CD4-positive, alpha-beta T cell (primary cell): ENCODE measurements around the gene MYOF. TPM values are rescaled to one million over a fixed set of nuclear protein-coding genes. Genes with fewer than 3 reads are reported as not detected.

ENCODE experiments used
- ATAC-seq: fragments of 200-7000 bp; cut with Tn5 transposase; one replicate; pipeline ENCODE4 v1.10.0; 2022; ENCODE audit warnings: mild to moderate bottlenecking; ENCODE audit not compliant: poor library complexity
- CTCF ChIA-PET: fragments of 350-600 bp; sonication (Branson Sonifier 250); formaldehyde crosslinking; loops from one replicate; lab custom pipeline; 2021; ENCODE audit warnings: antibody characterized with exemption, inconsistent platforms; lab: Charles Lee
- POLR2A ChIA-PET: fragments of 350-600 bp; sonication (Branson Sonifier 250); formaldehyde crosslinking; loops from one replicate; lab custom pipeline; 2021; ENCODE audit warnings: antibody characterized with exemption, inconsistent platforms; lab: Charles Lee
- DNase-seq, 14 experiments: peaks; one replicate each; pipeline ENCODE4 v3.0.0-alpha.2; 2013 to 2020; ENCODE audit warnings: mixed read lengths in 2 of 14
- H3K27ac ChIP-seq, 2 donors: one replicate each; pipeline versions ENCODE4 v1.5.1 to v1.7.0; 2013; ENCODE audit warnings: low read length in 2 of 2, low read depth in 1 of 2, mild to moderate bottlenecking in 1 of 2
- H3K27me3 ChIP-seq, 2 experiments: 1 replicate in 1 of 2; 2 replicates in 1 of 2; pipeline versions ENCODE4 v1.6.1 to v1.7.0; 2013; ENCODE audit warnings: low read length in 2 of 2, control low read depth in 1 of 2, mild to moderate bottlenecking in 1 of 2, moderate library complexity in 1 of 2; ENCODE audit not compliant: insufficient read depth in 2 of 2, control insufficient read depth in 1 of 2
- H3K36me3 ChIP-seq: one replicate; pipeline ENCODE4 v1.6.1; 2013; ENCODE audit warnings: low read length, control low read depth; ENCODE audit not compliant: insufficient read depth
- H3K4me1 ChIP-seq: one replicate; pipeline ENCODE4 v1.6.1; 2013; ENCODE audit warnings: low read length, control low read depth; ENCODE audit not compliant: insufficient read depth
- H3K4me3 ChIP-seq: one replicate; pipeline ENCODE4 v1.5.1; 2013; ENCODE audit warnings: mild to moderate bottlenecking, low read length, moderate library complexity
- H3K9me3 ChIP-seq, 2 experiments: 1 replicate in 1 of 2; 2 replicates in 1 of 2; pipeline versions ENCODE4 v1.6.1 to v1.7.0; 2013; ENCODE audit warnings: low read length in 2 of 2, mild to moderate bottlenecking in 2 of 2, control low read depth in 1 of 2, moderate library complexity in 1 of 2; ENCODE audit not compliant: control insufficient read depth in 1 of 2, insufficient read depth in 1 of 2
- H3K27ac Mint-ChIP-seq: one replicate; pipeline ENCODE4 v1.8.0; 2020; ENCODE audit warnings: mixed read lengths
- H3K27me3 Mint-ChIP-seq: one replicate; pipeline ENCODE4 v1.8.0; 2021; ENCODE audit warnings: mixed read lengths
- H3K36me3 Mint-ChIP-seq: one replicate; pipeline ENCODE4 v1.8.0; 2021; ENCODE audit warnings: low read depth, mixed read lengths
- H3K4me1 Mint-ChIP-seq: one replicate; pipeline ENCODE4 v1.8.0; 2021; ENCODE audit warnings: low read depth, mixed read lengths
- H3K4me3 Mint-ChIP-seq: one replicate; pipeline ENCODE4 v1.8.0; 2020; ENCODE audit warnings: mild to moderate bottlenecking, mixed read lengths
- H3K9me3 Mint-ChIP-seq: one replicate; pipeline ENCODE4 v1.8.0; 2020; ENCODE audit warnings: mixed read lengths
- CTCF ChIP-seq: fragments of 200-600 bp; IDR thresholded peaks from one replicate; pipeline ENCODE4 v1.8.0; 2022; ENCODE audit warnings: antibody characterized with exemption, mild to moderate bottlenecking
- intact Hi-C, 2 experiments: fragments of 100-400 bp; cut with DNase I in 1 of 2; cut with micrococcal nuclease in 1 of 2; formaldehyde crosslinking; loops; one replicate each; pipeline versions ENCODE4 v1.15.1 to v1.9.0; 2023 to 2025; cut with DNase I, micrococcal nuclease
- total RNA-seq, 174 experiments: library from RNA in 2 of 174; stranded (reverse) in 2 of 174; gene quantifications; one replicate each; pipeline ENCODE4 v1.2.3 and lab custom pipeline; 2021 to 2026

The MYOF gene
- total RNA-seq, 2 experiments from 2014 or later: 0.14 to 0.27 TPM

DNA sequence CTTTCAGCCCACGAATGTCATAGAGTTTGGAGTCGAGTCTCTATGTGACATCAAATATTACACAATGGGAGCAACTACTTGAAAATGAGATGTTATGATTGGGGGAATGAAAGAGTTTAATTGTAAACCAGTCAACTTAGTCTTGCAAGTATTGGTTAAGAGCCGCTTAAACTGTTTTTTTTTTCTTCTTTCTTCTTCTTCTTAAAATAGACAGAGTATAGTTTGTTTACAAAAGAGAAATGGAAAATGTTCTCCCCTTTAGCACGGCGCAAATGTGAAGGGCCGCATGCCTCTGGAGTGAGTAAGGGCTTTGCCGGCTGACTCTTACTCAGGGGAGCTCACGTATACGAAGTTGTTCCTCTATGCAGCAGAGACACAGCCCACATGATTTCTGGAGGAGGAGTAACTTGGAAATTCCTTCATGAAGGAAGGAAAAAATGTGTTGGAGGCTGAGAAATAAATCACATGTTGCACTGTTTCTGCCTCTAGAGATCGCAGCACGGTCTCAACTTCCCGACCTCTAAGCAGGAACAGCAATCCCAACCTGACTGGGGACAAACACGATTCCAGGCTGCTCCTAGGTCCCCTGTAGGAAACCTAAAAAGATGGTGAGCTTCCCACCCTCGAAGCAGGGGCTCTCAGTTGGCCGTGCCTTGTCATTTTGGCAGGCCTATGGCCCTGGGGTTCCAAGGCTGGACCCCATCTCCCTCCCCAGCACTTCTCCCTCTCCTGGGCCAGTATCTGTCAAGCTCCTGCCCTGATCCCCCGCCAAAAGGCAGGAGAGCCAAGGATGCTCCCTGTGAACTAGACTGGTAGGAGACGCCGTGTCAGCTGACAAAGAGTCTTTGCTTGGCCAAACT, 44.8 kb downstream of the MYOF start:
- intact Hi-C loops: no loop called here
- Histone ChIP-seq H3K4me1 (no peaks in the 10 kb centered on the region), H3K9me3 (no peaks in the 10 kb centered on the region), H3K36me3 (no peaks in the 10 kb centered on the region), H3K27ac (no peak overlapping the region), H3K4me3 (no peak overlapping the region), H3K27me3 (no peaks in the 10 kb centered on the region)
- no peak for ATAC-seq
- CTCF ChIA-PET: no interaction called here
- Mint-ChIP-seq H3K9me3 (no peaks in the 10 kb centered on the region), H3K36me3 (no peaks in the 10 kb centered on the region), H3K27me3 (no peaks in the 10 kb centered on the region), H3K4me3 (no peak overlapping the region), H3K27ac (no peak overlapping the region), H3K4me1 (no peaks in the 10 kb centered on the region)
- peak in 2 of 14 experiments; percentile 54 to 69 for DNase-seq
- no peak for TF ChIP-seq CTCF
- POLR2A ChIA-PET: no interaction called here

- no peaks in the 10 kb centered on the region for H3K4me1 ChIP-seq
Measured at GRCh38 chr10:93436591-93437085, 45.5 kb downstream of the MYOF start.

More at GRCh38 chr10:93436591-93437085, 45.5 kb downstream of the MYOF start:
- no peaks in the 10 kb centered on the region for H3K27me3 ChIP-seq
- H3K9me3 ChIP-seq: no peaks in the 10 kb centered on the region
- Mint-ChIP-seq H3K27ac (no peak overlapping the region), H3K4me1 (no peaks in the 10 kb centered on the region), H3K27me3 (no peaks in the 10 kb centered on the region), H3K9me3 (no peaks in the 10 kb centered on the region), H3K36me3 (no peaks in the 10 kb centered on the region), H3K4me3 (no peak overlapping the region)
- no peak for TF ChIP-seq CTCF
- POLR2A ChIA-PET: no interaction called here
- DNase-seq: no peak
- no peak overlapping the region for H3K27ac ChIP-seq
- intact Hi-C loops: no loop called here
- no peak overlapping the region for H3K4me3 ChIP-seq
- CTCF ChIA-PET: no interaction called here
- no peaks in the 10 kb centered on the region for H3K36me3 ChIP-seq
- ATAC-seq: no peak
